ENCODE measurements around the gene RAC2. TPM values are rescaled to one million over a fixed set of nuclear protein-coding genes. Genes with fewer than 3 reads are reported as not detected.

RAC2 gene
- total and polyA plus RNA-seq, 2 of the 8 experiments (the other 6 are each of a cell fraction or from before 2014, with no cell fraction given) = 2.3 to 4.3 TPM

DNA sequence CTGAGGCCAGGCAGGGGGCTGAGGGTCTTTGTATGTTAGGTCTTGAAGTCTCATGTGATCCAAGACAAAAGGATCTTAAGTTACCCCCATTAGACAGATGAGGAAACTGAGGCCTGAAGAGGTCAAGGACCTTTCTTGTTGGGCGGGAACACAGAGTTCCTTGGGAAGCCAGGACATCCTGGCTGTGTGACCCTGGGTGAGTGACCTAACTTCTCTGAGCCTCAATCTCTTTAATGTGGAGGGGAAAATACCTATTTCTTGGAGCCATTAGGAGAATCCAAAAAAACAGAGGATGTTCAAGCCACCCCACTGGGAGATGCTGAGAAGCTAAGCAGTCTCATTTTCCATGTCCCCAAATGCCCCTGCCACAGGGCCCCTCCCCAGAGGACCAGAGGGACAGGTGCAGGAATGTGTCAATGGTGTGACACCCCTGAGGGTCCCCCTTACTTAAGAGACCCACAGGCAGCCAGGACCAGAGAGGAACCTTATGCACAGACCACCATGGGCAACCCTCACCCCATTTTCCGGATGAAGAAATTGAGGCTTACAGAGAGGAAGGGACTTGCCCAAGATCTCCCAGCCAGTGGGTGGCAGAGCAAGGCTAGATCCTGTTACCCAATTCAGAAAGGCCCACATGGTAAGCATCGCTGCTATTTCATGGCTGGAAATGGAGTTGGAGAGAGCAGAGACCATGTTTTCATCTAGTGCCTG, 8.0 kb downstream of the RAC2 start (continued):
- TF ChIP-seq HDAC6 (IDR thresholded peaks at IDR 0.05; ENCODE audit: low read depth, low read length) (no peak), POU5F1 (IDR thresholded peaks at IDR 0.05; ENCODE audit: low read depth, low read length) (no peak), ZNF274 (IDR thresholded peaks at IDR 0.05; ENCODE audit: borderline replicate concordance, extremely low read depth, low read length) (no peak)
